GM18519 (cell line): ENCODE data around the gene RIOK1.
A peak's percentile ranks its signal among the peaks of the same experiment; 100 is the strongest.
"Not testable (repeated sequence)": the region's sequence is repeated elsewhere in the genome, so short reads cannot be mapped to it uniquely, and the experiment has no call there.

Source experiments
- ATAC-seq: cut with Tn5 transposase; IDR thresholded peaks from one replicate; pipeline ENCODE4 v1.9.1; 2021; ENCODE audit warnings: mild to moderate bottlenecking, moderate library complexity; ENCODE audit not compliant: unreplicated experiment, low FRiP score

RIOK1 gene

GRCh38 chr6:7389451-7390225 lies at the start of gene RIOK1, which contains the start of gene CAGE1:
RIOK1 (plus strand) TSS chr6:7389808; CDS start chr6:7390003, 195 bp downstream.
CAGE1 (minus strand) TSS chr6:7389742; CDS start chr6:7387173, 2,569 bp downstream.
- peak; percentile 86 for ATAC-seq

GRCh38 chr6:7341271-7341670 lies 48.3 kb upstream of the RIOK1 start:
- ATAC-seq = no peak

- no peak for ATAC-seq
Measured at GRCh38 chr6:7341989-7342742, 47.4 kb upstream of the RIOK1 start.

- ATAC-seq = no peak
Measured at GRCh38 chr6:7343546-7344475, 45.8 kb upstream of the RIOK1 start.

- not testable (repeated sequence) for ATAC-seq
Measured at GRCh38 chr6:7344773-7345450, 44.7 kb upstream of the RIOK1 start.

- ATAC-seq = not testable (repeated sequence)
Measured at GRCh38 chr6:7347551-7347997, 42.0 kb upstream of the RIOK1 start.

GRCh38 chr6:7350591-7350990 lies 39.0 kb upstream of the RIOK1 start:
- not testable (repeated sequence) for ATAC-seq

- ATAC-seq = not testable (repeated sequence)
Measured at GRCh38 chr6:7351916-7352315, 37.7 kb upstream of the RIOK1 start.

GRCh38 chr6:7367408-7367807 lies 22.2 kb upstream of the RIOK1 start:
- no peak for ATAC-seq

GRCh38 chr6:7373739-7374138 lies 15.9 kb upstream of the RIOK1 start:
- no peak for ATAC-seq

GRCh38 chr6:7377961-7378360 lies 11.6 kb upstream of the RIOK1 start:
- no peak for ATAC-seq

GRCh38 chr6:7378740-7379139 lies 10.9 kb upstream of the RIOK1 start:
- ATAC-seq = no peak

GRCh38 chr6:7381092-7381491 lies 8.5 kb upstream of the RIOK1 start:
- no peak for ATAC-seq

- no peak for ATAC-seq
Measured at GRCh38 chr6:7389162-7389450, 502 bp upstream of the RIOK1 start.

GRCh38 chr6:7390226-7390878 lies 744 bp downstream of the RIOK1 start:
- peak; percentile 5 for ATAC-seq

- ATAC-seq = no peak
Measured at GRCh38 chr6:7391151-7391550, 1.5 kb downstream of the RIOK1 start.

- ATAC-seq = no peak
Measured at GRCh38 chr6:7392402-7392801, 2.8 kb downstream of the RIOK1 start.

- no peak for ATAC-seq
Measured at GRCh38 chr6:7401075-7401474, 11.5 kb downstream of the RIOK1 start.

- ATAC-seq = no peak
Measured at GRCh38 chr6:7402716-7403115, 13.1 kb downstream of the RIOK1 start.

GRCh38 chr6:7404546-7404945 lies 14.9 kb downstream of the RIOK1 start:
- ATAC-seq = no peak
